ENCODE results near the gene PTPRN2. TPM values are rescaled to one million over a fixed set of nuclear protein-coding genes. Genes with fewer than 3 reads are reported as not detected.
"Not testable (repeated sequence)": the region's sequence is repeated elsewhere in the genome, so short reads cannot be mapped to it uniquely, and the experiment has no call there.

The PTPRN2 gene
- total RNA-seq, 1 experiment from 2014 or later, result 2.9 TPM

DNA sequence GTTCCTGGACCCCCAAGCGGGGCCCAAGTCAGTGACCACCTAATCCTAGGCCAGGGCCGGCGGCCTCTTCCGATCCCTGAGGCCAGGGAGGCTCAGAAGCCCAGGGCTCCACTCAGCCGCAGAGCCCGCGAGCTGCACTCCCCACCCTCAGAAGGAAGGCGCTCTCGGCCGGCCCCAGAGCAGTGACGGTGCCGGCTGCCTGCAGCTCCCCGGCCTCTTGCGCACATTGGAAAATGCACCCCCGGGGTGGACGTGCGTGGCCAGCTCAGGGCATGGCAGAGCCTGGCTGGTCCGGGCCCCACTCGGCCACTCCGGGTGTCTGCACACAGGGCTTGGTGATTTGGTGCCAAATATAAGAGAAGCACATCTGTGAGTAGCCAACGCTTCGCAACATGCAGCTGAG lies 269.1 kb downstream of the PTPRN2 start:
- no peak for DNase-seq (ENCODE audit: extremely low read depth, low read depth)

- DNase-seq (ENCODE audit: extremely low read depth, low read depth), result no peak
These were observed 270.1 kb downstream of the PTPRN2 start for GRCh38 chr7:158317238-158318205.

DNA sequence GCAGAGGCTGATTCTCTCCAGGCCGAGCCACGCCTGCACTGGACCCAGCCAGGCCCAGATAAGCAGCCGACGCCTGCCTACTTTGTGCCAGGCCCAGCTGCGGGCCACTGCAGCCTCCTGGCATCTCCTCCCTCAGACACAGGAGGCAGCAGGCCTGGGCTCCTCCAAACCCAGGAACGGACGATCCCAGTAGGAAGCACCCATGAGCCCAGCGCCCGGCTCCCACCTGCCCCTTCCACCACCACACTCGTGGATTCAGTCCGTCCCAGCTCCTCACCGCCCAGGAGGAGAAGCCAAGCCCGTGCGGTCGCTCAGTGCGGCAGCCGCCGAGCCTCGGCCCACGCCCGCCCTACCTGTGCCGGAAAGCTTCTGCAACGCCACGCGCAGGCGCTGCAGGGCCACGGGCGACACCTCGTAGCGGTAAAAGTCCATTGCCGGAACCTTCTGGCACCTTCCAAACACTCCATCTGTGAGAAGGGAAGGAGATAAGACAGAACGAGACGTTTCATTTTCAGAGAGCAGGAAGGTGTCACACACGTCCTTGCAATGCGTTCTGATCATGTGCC lies 271.1 kb downstream of the PTPRN2 start:
- DNase-seq (ENCODE audit: extremely low read depth, low read depth), result no peak

GRCh38 chr7:158315881-158316280 lies 271.7 kb downstream of the PTPRN2 start:
- DNase-seq (ENCODE audit: extremely low read depth, low read depth), result no peak

GRCh38 chr7:158315326-158315725 lies 272.3 kb downstream of the PTPRN2 start:
- DNase-seq (ENCODE audit: extremely low read depth, low read depth), result no peak

DNA sequence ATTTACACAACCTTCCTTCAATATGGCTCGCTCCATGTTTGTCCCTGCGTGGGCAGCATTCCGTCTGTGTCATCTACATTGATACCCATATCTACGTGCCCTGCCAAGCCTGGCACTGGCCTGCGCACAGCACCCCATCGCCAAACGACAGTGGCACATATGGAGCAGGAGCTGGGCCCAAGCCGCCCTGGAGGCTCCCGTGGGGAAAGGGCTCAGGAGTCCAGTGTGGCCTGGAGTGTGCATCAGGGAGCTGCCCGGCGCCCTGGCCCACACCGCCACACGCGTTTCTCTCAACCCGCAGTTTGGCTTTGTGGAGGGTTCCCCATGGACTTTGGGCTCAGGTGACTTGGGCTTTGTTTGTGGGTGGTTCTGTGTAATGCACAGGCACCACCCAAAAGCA lies 273.2 kb downstream of the PTPRN2 start:
- no peak for DNase-seq (ENCODE audit: extremely low read depth, low read depth)

GRCh38 chr7:158313931-158314330 lies 273.7 kb downstream of the PTPRN2 start:
- no peak for DNase-seq (ENCODE audit: extremely low read depth, low read depth)

- no peak for DNase-seq (ENCODE audit: extremely low read depth, low read depth)
These were observed 274.8 kb downstream of the PTPRN2 start for GRCh38 chr7:158312789-158313188.

GRCh38 chr7:158311791-158312190 lies 275.8 kb downstream of the PTPRN2 start:
- DNase-seq (ENCODE audit: extremely low read depth, low read depth), result no peak

DNA sequence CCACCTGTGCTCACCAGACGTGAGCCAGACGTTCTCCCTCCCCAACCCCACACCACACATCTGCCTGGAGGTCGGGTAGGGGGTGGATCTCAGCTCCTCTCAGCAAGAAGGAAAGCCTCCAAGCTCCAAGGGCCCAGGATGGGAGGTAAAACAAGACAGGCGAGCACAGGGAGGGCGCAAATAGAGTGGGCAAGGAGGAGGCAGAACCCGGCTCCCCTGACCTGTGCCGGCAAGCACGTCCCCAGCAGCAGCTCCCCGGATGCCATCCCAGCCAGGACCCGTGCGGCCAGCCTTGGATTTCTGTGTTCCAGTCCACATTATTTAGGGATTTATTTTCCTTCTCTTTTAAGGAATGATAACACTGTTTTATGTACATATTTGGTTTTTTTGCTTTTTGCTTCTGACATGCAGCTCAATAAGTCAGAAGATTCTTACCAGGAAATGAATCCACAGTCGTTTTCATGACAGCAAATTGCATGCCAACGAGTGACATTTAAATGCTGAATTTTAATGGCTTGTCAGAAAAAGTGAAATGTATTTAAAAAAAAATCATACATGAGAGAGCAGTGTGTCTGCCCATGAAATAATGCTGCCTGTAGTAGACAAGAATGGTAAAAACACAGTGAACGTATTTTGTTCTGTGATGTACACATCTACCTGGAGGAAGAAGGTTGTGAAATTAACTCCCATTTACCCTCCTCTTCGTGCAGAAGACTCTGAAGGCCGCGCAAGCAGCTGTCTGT lies 276.5 kb downstream of the PTPRN2 start:
- DNase-seq (ENCODE audit: extremely low read depth, low read depth), result no peak

DNA sequence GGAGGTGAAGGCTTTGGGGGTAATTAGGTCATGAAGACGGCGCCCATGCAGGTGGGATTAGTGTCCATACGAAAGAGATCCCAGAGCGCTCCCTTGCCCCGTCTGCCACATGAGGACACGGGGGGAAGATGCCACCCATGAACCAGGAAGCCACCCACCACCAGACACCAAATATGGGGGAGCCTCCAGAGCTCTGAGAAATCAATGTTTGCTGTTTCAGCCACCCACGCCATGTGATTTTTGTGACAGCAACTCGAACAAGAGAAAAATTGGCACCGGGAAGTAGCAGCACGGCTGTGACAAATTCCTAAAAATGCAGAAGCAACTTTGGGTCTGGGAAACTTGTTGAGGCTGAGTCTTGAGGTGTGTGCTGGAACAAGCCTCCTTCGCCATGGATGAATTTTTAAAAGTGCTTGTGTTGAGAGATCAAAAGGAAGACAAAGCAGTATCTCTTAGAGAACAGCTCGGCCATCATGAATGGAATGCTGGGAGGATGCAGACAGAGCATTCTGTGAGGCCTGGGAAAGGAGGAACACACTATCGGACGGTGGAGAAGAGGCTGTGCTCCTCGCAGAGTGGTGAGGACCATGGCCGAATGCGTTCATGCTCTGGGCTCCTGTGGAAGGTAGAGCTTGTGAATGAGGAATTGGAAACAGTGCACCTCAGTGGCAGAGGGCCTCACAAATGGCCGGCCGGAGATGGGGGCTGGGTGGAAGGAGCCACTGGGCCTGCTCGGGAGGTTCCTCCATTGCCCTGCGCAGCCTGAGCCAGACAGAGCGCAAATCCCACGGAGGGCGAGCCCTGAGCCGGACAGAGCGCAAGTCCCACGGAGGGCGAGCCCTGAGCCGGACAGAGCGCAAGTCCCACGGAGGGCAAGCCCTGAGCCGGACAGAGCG lies 277.5 kb downstream of the PTPRN2 start:
- DNase-seq (ENCODE audit: extremely low read depth, low read depth), result no peak

- DNase-seq (ENCODE audit: extremely low read depth, low read depth), result no peak
These were observed 279.6 kb downstream of the PTPRN2 start for GRCh38 chr7:158308001-158308400.

GRCh38 chr7:158304072-158304471 lies 283.6 kb downstream of the PTPRN2 start:
- not testable (repeated sequence) for DNase-seq (ENCODE audit: extremely low read depth, low read depth)

DNA sequence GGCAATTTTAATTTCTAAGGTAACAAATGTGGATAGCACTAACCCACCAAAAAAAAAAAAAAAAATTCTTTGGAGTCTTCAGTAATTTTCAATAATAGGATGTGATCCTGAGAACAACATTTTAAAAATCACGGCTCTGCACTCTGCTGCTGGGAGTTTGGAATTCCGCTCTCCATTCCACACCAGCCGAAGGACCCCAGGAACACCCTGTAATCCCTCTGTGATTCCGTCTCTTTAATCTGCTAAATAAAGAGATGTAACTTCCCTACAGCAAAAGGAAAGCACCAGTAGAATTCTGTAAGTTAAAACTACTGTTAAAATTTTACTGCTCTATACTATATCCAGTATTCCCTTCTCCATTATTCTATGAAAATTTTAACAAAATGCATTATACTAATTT lies 284.5 kb downstream of the PTPRN2 start:
- DNase-seq (ENCODE audit: extremely low read depth, low read depth), result no peak

DNA sequence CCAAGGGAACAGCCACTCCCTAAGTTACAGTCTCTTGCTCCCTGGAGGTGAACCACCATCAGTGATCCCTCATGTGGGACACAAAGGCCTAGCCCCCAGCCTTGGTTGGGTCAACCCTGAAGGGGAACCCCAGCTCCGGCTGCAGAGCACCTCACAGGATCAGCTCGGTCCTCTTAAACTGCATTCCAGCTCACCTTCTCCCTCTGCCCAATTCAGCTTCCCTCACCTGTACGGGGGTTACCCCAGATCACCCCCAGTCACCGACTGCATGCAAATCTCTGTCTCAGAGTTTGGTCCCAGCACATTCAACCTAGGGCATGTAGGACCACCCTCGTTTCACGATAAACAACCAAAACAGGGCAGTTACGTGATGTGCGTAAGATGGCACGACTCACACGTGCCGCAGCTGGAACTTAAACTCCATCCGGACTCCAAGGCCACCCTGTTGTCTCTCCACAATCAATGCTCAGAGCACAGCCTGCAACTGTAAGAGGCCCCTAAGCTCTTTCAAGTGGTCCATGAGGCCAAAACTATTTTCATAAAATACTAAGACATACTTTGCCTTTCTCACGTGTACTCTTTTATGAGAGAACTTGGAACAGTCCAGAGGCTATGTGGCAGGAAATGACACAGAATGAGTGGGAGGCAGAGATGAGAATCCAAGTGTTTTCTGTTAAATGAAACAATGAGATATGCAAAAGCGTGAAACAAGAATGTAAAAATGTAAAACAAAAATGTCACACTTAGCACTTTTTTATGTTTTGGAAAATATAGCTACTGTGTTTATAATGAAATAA lies 285.2 kb downstream of the PTPRN2 start:
- DNase-seq (ENCODE audit: extremely low read depth, low read depth), result no peak

DNA sequence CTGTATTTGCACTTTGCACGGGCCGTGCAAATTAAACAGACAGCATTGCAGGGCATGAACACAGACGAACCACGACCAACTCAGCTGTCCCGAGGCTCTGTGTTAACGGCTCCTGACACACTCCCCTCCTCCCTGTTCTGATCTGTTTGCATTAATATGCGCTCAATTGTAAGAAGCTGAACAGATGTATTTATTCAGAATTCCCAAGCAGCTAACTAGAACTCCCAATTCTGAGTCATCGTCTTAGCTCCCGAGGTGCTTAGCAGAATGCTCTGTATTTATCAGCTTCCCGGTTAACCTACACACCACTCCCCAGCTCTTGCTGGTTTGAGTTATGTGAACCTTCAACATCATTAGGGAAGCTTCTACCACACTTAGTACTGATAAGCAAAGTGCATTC lies 286.4 kb downstream of the PTPRN2 start:
- DNase-seq (ENCODE audit: extremely low read depth, low read depth), result no peak

DNA sequence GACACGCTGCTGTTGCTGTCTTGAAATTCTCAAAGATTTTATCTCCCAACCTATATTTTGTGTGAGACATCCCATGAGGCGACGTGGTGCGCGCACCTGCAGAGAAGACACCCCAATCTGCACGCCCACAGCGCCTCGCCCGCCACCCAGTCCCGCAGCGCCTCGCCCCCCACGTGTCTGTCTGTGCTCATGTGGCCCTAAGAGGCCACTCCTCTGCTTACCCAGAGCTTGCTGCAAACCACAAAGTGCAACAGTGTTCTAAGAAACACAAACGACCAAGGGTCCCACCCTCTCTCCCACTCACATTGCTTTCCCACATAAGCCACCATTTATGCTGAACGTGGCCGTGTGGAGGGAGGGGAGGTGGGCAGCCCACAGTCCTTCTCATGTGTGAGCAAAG lies 287.2 kb downstream of the PTPRN2 start:
- DNase-seq (ENCODE audit: extremely low read depth, low read depth), result no peak

DNA sequence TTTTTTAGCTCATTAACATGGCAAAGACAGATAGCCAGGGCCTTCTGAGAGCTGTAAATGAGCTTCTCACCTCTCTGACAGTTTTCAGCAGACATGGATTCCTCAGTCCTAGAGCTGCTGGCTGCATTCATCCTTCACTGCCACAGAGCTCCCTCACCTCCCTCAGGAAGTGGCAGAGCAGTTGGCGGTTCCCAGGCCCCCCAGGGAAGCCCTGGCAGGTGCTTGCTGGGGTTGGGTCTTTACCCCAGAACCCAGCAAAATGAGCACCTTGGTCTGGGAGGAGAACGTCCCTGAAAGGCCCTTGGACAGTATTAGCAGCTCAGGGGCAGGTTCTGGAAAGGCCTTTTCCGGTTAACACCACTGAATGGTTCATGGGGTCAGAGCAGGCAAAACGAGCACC lies 288.0 kb downstream of the PTPRN2 start:
- DNase-seq (ENCODE audit: extremely low read depth, low read depth), result no peak

GRCh38 chr7:158296798-158297104 lies 290.9 kb downstream of the PTPRN2 start:
- DNase-seq (ENCODE audit: extremely low read depth, low read depth), result no peak

All from NCI-H460 (cell line).